ENCODE results near the gene GPRC5A. TPM values are rescaled to one million over a fixed set of nuclear protein-coding genes. Genes with fewer than 3 reads are reported as not detected.

The GPRC5A gene
- total and polyA plus RNA-seq, 10 of the 15 experiments (the other 5 are each of a cell fraction or from before 2014, with no cell fraction given) = 0.10 to 2.8 (median 1.1) TPM

DNA sequence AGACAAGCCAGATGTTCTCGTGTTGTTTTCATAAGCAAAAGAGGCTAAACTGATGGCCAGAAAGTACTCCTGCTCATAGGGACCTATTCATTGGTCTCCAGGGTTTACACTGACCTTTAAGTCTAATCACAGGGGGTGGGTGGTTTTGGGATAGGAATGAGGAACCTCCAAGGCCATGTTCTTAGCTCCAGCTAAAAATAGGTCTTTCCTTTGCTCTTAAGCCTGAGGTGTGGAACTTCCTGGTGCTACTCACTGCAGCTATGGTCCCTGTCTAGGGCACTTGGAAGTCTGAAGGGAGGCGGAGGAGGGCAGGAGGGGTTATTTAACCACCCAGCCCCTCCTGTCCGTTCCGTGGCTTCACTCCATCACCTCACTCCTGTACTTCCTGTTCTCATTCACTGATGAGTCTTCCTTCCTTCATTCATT lies 18.6 kb downstream of the GPRC5A start:
- ATAC-seq (no peak), FAIRE-seq (peak; percentile 23), DNase-seq (ENCODE audit: low read depth, low spot score) (no peak)
- H3K36me3 ChIP-seq (ENCODE audit: control insufficient read depth in 2 of 2, insufficient read depth in 2 of 2, low read length in 1 of 2) = no peaks in the 10 kb centered on the region
- H3K9ac ChIP-seq (ENCODE audit: control insufficient read depth, insufficient read depth, low read length) = no peak overlapping the region
- BruUV-seq (replicated peaks) = no TSS peak
- in situ Hi-C loops (cut with MboI) (loop anchor here (5.0 kb wide), 1 partner anchor 302 kb away; no protein-coding TSS in a partner anchor), intact Hi-C loops (cut with micrococcal nuclease; ENCODE audit: unreplicated experiment) (no loop called here)
- H3K79me2 ChIP-seq (ENCODE audit: control insufficient read depth, insufficient read depth, low read length) = no peaks in the 10 kb centered on the region
- H2AFZ ChIP-seq (ENCODE audit: control insufficient read depth, low read depth, low read length) = no peak overlapping the region
- no peak overlapping the region for H3K4me3 ChIP-seq
- TF ChIP-seq, protein P1, sequence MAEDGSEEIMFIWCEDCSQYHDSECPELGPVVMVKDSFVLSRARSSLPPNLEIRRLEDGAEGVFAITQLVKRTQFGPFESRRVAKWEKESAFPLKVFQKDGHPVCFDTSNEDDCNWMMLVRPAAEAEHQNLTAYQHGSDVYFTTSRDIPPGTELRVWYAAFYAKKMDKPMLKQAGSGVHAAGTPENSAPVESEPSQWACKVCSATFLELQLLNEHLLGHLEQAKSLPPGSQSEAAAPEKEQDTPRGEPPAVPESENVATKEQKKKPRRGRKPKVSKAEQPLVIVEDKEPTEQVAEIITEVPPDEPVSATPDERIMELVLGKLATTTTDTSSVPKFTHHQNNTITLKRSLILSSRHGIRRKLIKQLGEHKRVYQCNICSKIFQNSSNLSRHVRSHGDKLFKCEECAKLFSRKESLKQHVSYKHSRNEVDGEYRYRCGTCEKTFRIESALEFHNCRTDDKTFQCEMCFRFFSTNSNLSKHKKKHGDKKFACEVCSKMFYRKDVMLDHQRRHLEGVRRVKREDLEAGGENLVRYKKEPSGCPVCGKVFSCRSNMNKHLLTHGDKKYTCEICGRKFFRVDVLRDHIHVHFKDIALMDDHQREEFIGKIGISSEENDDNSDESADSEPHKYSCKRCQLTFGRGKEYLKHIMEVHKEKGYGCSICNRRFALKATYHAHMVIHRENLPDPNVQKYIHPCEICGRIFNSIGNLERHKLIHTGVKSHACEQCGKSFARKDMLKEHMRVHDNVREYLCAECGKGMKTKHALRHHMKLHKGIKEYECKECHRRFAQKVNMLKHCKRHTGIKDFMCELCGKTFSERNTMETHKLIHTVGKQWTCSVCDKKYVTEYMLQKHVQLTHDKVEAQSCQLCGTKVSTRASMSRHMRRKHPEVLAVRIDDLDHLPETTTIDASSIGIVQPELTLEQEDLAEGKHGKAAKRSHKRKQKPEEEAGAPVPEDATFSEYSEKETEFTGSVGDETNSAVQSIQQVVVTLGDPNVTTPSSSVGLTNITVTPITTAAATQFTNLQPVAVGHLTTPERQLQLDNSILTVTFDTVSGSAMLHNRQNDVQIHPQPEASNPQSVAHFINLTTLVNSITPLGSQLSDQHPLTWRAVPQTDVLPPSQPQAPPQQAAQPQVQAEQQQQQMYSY (CRISPR knock-in tag; IDR thresholded peaks at IDR 0.05) = no peak
- TF ChIP-seq, protein P2, sequence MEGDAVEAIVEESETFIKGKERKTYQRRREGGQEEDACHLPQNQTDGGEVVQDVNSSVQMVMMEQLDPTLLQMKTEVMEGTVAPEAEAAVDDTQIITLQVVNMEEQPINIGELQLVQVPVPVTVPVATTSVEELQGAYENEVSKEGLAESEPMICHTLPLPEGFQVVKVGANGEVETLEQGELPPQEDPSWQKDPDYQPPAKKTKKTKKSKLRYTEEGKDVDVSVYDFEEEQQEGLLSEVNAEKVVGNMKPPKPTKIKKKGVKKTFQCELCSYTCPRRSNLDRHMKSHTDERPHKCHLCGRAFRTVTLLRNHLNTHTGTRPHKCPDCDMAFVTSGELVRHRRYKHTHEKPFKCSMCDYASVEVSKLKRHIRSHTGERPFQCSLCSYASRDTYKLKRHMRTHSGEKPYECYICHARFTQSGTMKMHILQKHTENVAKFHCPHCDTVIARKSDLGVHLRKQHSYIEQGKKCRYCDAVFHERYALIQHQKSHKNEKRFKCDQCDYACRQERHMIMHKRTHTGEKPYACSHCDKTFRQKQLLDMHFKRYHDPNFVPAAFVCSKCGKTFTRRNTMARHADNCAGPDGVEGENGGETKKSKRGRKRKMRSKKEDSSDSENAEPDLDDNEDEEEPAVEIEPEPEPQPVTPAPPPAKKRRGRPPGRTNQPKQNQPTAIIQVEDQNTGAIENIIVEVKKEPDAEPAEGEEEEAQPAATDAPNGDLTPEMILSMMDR (IDR thresholded peaks at IDR 0.05 in 2 of 3, conservative IDR thresholded peaks at IDR 0.05 in 1 of 3; ENCODE audit: control insufficient read depth in 2 of 3, extremely low read depth in 1 of 3, insufficient read depth in 1 of 3, low read depth in 3 of 3, low read length in 3 of 3) = no peak
- TF ChIP-seq, protein P3, sequence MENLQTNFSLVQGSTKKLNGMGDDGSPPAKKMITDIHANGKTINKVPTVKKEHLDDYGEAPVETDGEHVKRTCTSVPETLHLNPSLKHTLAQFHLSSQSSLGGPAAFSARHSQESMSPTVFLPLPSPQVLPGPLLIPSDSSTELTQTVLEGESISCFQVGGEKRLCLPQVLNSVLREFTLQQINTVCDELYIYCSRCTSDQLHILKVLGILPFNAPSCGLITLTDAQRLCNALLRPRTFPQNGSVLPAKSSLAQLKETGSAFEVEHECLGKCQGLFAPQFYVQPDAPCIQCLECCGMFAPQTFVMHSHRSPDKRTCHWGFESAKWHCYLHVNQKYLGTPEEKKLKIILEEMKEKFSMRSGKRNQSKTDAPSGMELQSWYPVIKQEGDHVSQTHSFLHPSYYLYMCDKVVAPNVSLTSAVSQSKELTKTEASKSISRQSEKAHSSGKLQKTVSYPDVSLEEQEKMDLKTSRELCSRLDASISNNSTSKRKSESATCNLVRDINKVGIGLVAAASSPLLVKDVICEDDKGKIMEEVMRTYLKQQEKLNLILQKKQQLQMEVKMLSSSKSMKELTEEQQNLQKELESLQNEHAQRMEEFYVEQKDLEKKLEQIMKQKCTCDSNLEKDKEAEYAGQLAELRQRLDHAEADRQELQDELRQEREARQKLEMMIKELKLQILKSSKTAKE (IDR thresholded peaks at IDR 0.05; ENCODE audit: low read depth, poor library complexity, severe bottlenecking) = no peak
- TF ChIP-seq GABPA (IDR thresholded peaks at IDR 0.05; ENCODE audit: low read depth) (no peak), NR2F1 (conservative IDR thresholded peaks at IDR 0.05) (no peak), BCL11A (IDR thresholded peaks at IDR 0.05; ENCODE audit: low read depth, low read length) (no peak), SMC3 (IDR thresholded peaks at IDR 0.05; ENCODE audit: borderline replicate concordance, low read length) (no peak), KLF5 (IDR thresholded peaks at IDR 0.05; ENCODE audit: partially characterized antibody) (no peak), NR2C2 (IDR thresholded peaks at IDR 0.05; ENCODE audit: borderline replicate concordance, control insufficient read depth, insufficient read length, low read depth) (no peak), HDAC6 (IDR thresholded peaks at IDR 0.05; ENCODE audit: unreplicated experiment) (no peak), IKZF2 (IDR thresholded peaks at IDR 0.05) (no peak)
- TF ChIP-seq, protein P4, sequence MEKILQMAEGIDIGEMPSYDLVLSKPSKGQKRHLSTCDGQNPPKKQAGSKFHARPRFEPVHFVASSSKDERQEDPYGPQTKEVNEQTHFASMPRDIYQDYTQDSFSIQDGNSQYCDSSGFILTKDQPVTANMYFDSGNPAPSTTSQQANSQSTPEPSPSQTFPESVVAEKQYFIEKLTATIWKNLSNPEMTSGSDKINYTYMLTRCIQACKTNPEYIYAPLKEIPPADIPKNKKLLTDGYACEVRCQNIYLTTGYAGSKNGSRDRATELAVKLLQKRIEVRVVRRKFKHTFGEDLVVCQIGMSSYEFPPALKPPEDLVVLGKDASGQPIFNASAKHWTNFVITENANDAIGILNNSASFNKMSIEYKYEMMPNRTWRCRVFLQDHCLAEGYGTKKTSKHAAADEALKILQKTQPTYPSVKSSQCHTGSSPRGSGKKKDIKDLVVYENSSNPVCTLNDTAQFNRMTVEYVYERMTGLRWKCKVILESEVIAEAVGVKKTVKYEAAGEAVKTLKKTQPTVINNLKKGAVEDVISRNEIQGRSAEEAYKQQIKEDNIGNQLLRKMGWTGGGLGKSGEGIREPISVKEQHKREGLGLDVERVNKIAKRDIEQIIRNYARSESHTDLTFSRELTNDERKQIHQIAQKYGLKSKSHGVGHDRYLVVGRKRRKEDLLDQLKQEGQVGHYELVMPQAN (conservative IDR thresholded peaks at IDR 0.05) = no peak
- TF ChIP-seq, protein P5, sequence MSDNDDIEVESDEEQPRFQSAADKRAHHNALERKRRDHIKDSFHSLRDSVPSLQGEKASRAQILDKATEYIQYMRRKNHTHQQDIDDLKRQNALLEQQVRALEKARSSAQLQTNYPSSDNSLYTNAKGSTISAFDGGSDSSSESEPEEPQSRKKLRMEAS (IDR thresholded peaks at IDR 0.05; ENCODE audit: low read depth, low read length) = no peak
- CTCF ChIA-PET = no interaction called here
- no peaks in the 10 kb centered on the region for H4K20me1 ChIP-seq (ENCODE audit: control insufficient read depth, insufficient read depth)
- H3K4me2 ChIP-seq (ENCODE audit: control insufficient read depth, insufficient read depth) = no peak overlapping the region
- SMC1A ChIA-PET (ENCODE audit: uncharacterized antibody, unreplicated experiment) = interaction anchor here (1.4 kb wide), 1 partner anchor 302 kb away, joined by 3 read pairs; no protein-coding TSS in a partner anchor
- POLR2A ChIA-PET = interaction anchor here (0.6 kb wide), 1 partner anchor 14 kb away, joined by 3 read pairs; no protein-coding TSS in a partner anchor
- RAD21 ChIA-PET (ENCODE audit: unreplicated experiment) = no interaction called here
- WGBS (ENCODE audit: insufficient coverage, insufficient replicate concordance, low lambda C conversion rate, missing lambda C conversion rate) = 34% methylated on average over 4 of the region's 4 CpGs
- H3K4me1 ChIP-seq (ENCODE audit: control insufficient read depth, insufficient read depth, low read length) = peaks cover 5% of the 10 kb centered on the region; the same call in 1 of the 2 replicates
- H3K9me3 ChIP-seq (replicated peaks; ENCODE audit: control insufficient read depth, insufficient read depth, low read length) = no peaks in the 10 kb centered on the region
- H3K27me3 ChIP-seq (replicated peaks in 1 of 2; ENCODE audit: control insufficient read depth in 2 of 2, insufficient read depth in 2 of 2, low read length in 1 of 2) = no peaks in the 10 kb centered on the region; a peak in 1 of 4 replicates
- H3K27ac ChIP-seq (ENCODE audit: control insufficient read depth, insufficient read depth) = no peak overlapping the region

Measured in GM12878 (cell line).